ENCODE measurements around the gene IQCN.

DNA sequence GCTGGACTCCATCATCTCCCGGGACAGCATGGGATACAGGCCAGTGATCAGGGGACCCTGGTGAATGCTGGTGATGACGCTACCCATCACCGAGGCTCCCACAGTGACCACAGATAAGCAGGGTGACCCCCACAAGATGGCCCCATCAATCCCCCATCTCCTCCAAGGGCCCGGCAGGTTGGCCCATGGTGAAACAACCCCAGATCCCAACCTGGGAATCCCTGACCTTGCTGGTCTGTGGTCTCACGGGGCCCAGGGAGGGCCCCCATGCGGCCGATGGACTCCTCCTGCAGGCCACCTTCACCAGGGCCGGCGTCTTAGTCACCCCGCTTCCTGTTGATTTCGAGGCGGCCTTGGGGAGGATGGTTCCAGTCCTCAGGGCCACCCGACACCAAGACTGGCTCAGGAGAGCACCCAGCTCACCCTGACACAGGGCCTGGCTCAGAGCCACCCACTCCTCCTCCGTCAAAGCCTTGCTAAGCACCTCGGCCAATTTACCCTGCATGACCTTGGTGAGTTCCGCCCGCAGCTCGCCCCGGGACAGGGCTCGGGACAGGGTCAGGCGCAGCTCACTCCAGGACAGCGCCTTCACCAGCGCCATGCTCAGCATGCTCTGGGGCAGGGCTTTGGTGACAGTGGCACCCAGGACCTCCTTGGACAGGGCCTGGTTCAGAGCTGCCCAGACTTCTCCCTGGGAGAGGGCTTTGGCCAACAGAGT, 10.0 kb downstream of the IQCN start:
- TF ChIP-seq, protein P1, sequence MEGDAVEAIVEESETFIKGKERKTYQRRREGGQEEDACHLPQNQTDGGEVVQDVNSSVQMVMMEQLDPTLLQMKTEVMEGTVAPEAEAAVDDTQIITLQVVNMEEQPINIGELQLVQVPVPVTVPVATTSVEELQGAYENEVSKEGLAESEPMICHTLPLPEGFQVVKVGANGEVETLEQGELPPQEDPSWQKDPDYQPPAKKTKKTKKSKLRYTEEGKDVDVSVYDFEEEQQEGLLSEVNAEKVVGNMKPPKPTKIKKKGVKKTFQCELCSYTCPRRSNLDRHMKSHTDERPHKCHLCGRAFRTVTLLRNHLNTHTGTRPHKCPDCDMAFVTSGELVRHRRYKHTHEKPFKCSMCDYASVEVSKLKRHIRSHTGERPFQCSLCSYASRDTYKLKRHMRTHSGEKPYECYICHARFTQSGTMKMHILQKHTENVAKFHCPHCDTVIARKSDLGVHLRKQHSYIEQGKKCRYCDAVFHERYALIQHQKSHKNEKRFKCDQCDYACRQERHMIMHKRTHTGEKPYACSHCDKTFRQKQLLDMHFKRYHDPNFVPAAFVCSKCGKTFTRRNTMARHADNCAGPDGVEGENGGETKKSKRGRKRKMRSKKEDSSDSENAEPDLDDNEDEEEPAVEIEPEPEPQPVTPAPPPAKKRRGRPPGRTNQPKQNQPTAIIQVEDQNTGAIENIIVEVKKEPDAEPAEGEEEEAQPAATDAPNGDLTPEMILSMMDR (IDR thresholded peaks at IDR 0.05) = no peak
- TF ChIP-seq ZFX (IDR thresholded peaks at IDR 0.05; ENCODE audit: borderline replicate concordance) = no peak

Measured in 22Rv1 (cell line).